K562 (cell line): ENCODE results near the gene ZNF239. TPM values are rescaled to one million over a fixed set of nuclear protein-coding genes. Genes with fewer than 3 reads are reported as not detected.

Experiments
- CHCHD3 ChIP-seq: fragments of 250-450 bp; sonication (Bioruptor Pico); IDR thresholded peaks from 2 replicates; pipeline ENCODE4 v2.1.2; 2022; ENCODE audit warnings: mild to moderate bottlenecking
- ELF1 ChIP-seq: fragments of 200-800 bp; sonication (Bioruptor generic); IDR thresholded peaks from 2 replicates; pipeline ENCODE4 v1.6.1; 2016; ENCODE audit warnings: missing genetic modification characterization, missing compliant biosample characterization
- FOXJ3 ChIP-seq: sonication (generic); formaldehyde crosslinking; IDR thresholded peaks from 2 replicates; pipeline ENCODE4 v1.4.0; 2020; ENCODE audit warnings: mild to moderate bottlenecking, missing genetic modification reagents
- POLR2AphosphoS2 ChIP-seq: IDR thresholded peaks from 2 replicates; pipeline ENCODE4 v1.6.1; 2012; ENCODE audit warnings: low read length, improper control_type of control experiment
- POLR3G ChIP-seq: IDR thresholded peaks from 2 replicates; pipeline ENCODE4 v1.6.1; 2011; ENCODE audit not compliant: insufficient read length, insufficient replicate concordance; ENCODE audit errors: extremely low read depth
- PRMT5 ChIP-seq: sonication (generic); formaldehyde crosslinking; IDR thresholded peaks from 2 replicates; pipeline ENCODE4 v1.5.0; 2020; ENCODE audit warnings: missing genetic modification reagents
- ZBTB34 ChIP-seq: fragments of 250-450 bp; sonication (Bioruptor Pico); IDR thresholded peaks from 2 replicates; pipeline ENCODE4 v1.8.0; 2021; ENCODE audit warnings: mild to moderate bottlenecking, moderate library complexity
- ZBTB9 ChIP-seq: fragments of 450-650 bp; formaldehyde crosslinking; IDR thresholded peaks from 2 replicates; pipeline ENCODE4 v1.4.0; 2020; ENCODE audit warnings: mild to moderate bottlenecking, moderate library complexity
- ZMIZ1 ChIP-seq, 2 experiments: fragments of 150-350 bp in 1 of 2; IDR thresholded peaks; 2 replicates each; pipeline ENCODE4 v1.6.1; 2012 to 2016; ENCODE audit warnings: low read depth in 2 of 2, low read length in 2 of 2, mild to moderate bottlenecking in 1 of 2, moderate library complexity in 1 of 2
- ZNF586 ChIP-seq: fragments of 450-650 bp; formaldehyde crosslinking; conservative IDR thresholded peaks from 2 replicates; pipeline ENCODE4 v1.4.0; 2020; ENCODE audit warnings: mild to moderate bottlenecking, moderate library complexity
- polyA plus RNA-seq, 8 experiments: library from polyadenylated mRNA; depleted of rRNA in 4 of 8; stranded (reverse) in 5 of 8; unstranded in 3 of 8; fragments of >200 nt; fragmentation: Nextera tagmentation in 2 of 8; fragmentation: Illumina TruSeq in 1 of 8; extraction: Ambion mirVana in 2 of 8; extraction: Trizol in 1 of 8; gene quantifications; 2 replicates each; pipeline versions ENCODE4 v1.2.1 to v1.2.3, GENCODE V29; 2011 to 2014; ENCODE audit warnings: inconsistent platforms in 1 of 8, missing spikeins in 1 of 8
- total RNA-seq, 7 experiments: library from RNA; depleted of rRNA in 6 of 7; stranded (reverse); fragments of >200 nt in 6 of 7; fragmentation: Illumina TruSeq in 2 of 7; extraction: Trizol in 2 of 7; gene quantifications; 2 replicates each; pipeline versions ENCODE4 v1.2.1 to v1.2.3, GENCODE V29; 2011 to 2021; ENCODE audit warnings: low replicate concordance in 1 of 7

ZNF239 gene
- total and polyA plus RNA-seq, 9 of the 15 experiments (the other 6 are each of a cell fraction or from before 2014, with no cell fraction given), result 13.7 to 26.7 (median 23.4) TPM

GRCh38 chr10:43585046-43585445 is 10.6 kb upstream of the ZNF239 start (continued):
- no peak for TF ChIP-seq PRMT5 (CRISPR knock-in tag)
- TF ChIP-seq CHCHD3, result no peak
- TF ChIP-seq FOXJ3, result no peak
- TF ChIP-seq ZBTB34, result no peak
- TF ChIP-seq ELF1 (tag), result no peak
- TF ChIP-seq POLR2AphosphoS2, result no peak
- TF ChIP-seq POLR3G, result no peak
- TF ChIP-seq ZNF586 (CRISPR knock-in tag), result no peak
- TF ChIP-seq ZMIZ1 (IDR thresholded peaks at IDR 0.05; ENCODE audit: low read depth in 2 of 2, low read length in 2 of 2), result no peak
- TF ChIP-seq ZBTB9 (CRISPR knock-in tag), result no peak
- TF ChIP-seq, all 486 proteins: peak for 3
